SK-N-SH (cell line): ENCODE results near the gene SAG. TPM values are rescaled to one million over a fixed set of nuclear protein-coding genes. Genes with fewer than 3 reads are reported as not detected.

Source experiments
- CTCF ChIA-PET: fragments of 300-600, 350-600 bp; formaldehyde crosslinking; extraction: SDS; loops from one replicate; lab custom pipeline; 2021; lab: Yijun Ruan, JAX
- POLR2A ChIA-PET: fragments of 350-600 bp; sonication (Branson Sonifier 250); formaldehyde crosslinking; extraction: SDS; loops from one replicate; lab custom pipeline; 2020; ENCODE audit warnings: antibody characterized with exemption, inconsistent platforms; lab: Yijun Ruan, JAX
- DNase-seq: peaks from one replicate; pipeline ENCODE4 v3.0.0; 2012
- H2AFZ ChIP-seq: fragments of 200-600 bp; sonication (generic); 2 replicates; pipeline ENCODE4 v1.8.1; 2016; ENCODE audit warnings: antibody characterized with exemption, mild to moderate bottlenecking, low read depth
- H3F3A ChIP-seq: fragments of 200-600 bp; sonication (generic); replicated peaks from 2 replicates; pipeline ENCODE3; 2016; ENCODE audit warnings: antibody characterized with exemption, mild to moderate bottlenecking; ENCODE audit not compliant: insufficient read depth
- H3K27ac ChIP-seq, 2 experiments: fragments of 200-500 bp in 1 of 2; fragments of 200-600 bp in 1 of 2; sonication (Bioruptor generic) in 1 of 2; sonication (generic), shearing (Covaris generic) in 1 of 2; 2 replicates each; pipeline versions ENCODE4 v1.5.1 to v1.6.1; 2014 to 2016; ENCODE audit warnings: low read depth in 2 of 2, inconsistent platforms in 1 of 2, low read length in 1 of 2, mild to moderate bottlenecking in 1 of 2, mixed read lengths in 1 of 2
- H3K27me3 ChIP-seq: fragments of 200-600 bp; sonication (generic), shearing (Covaris generic); 2 replicates; pipeline ENCODE4 v1.6.1; 2016; ENCODE audit warnings: mixed run types; ENCODE audit not compliant: insufficient read depth
- H3K36me3 ChIP-seq, 2 experiments: fragments of 200-500 bp in 1 of 2; fragments of 200-600 bp in 1 of 2; sonication (Bioruptor generic) in 1 of 2; sonication (generic) in 1 of 2; replicated peaks in 1 of 2; 2 replicates each; pipeline versions ENCODE3 to v1.5.1; 2014 to 2016; ENCODE audit warnings: low read length in 1 of 2, mild to moderate bottlenecking in 1 of 2; ENCODE audit not compliant: insufficient read depth in 2 of 2, control insufficient read depth in 1 of 2
- H3K4me1 ChIP-seq, 2 experiments: fragments of 200-500 bp in 1 of 2; fragments of 200-600 bp in 1 of 2; sonication (Bioruptor generic) in 1 of 2; sonication (generic), shearing (Covaris generic) in 1 of 2; 2 replicates each; pipeline versions ENCODE4 v1.5.1 to v1.6.1; 2014 to 2016; ENCODE audit warnings: low read depth in 1 of 2, low read length in 1 of 2, mixed run types in 1 of 2; ENCODE audit not compliant: insufficient read depth in 2 of 2, control insufficient read depth in 1 of 2
- H3K4me2 ChIP-seq: fragments of 200-600 bp; sonication (generic), shearing (Covaris generic); 2 replicates; pipeline ENCODE4 v1.6.1; 2017; ENCODE audit warnings: mixed run types
- H3K4me3 ChIP-seq, 2 experiments: fragments of 200-500 bp in 1 of 2; fragments of 200-600 bp in 1 of 2; sonication (Bioruptor generic) in 1 of 2; sonication (generic), shearing (Covaris generic) in 1 of 2; 2 replicates each; pipeline versions ENCODE4 v1.5.1 to v1.8.1; 2014 to 2016; ENCODE audit warnings: low read depth in 2 of 2, inconsistent platforms in 1 of 2, low read length in 1 of 2, mild to moderate bottlenecking in 1 of 2, mixed read lengths in 1 of 2, moderate library complexity in 1 of 2
- H3K79me2 ChIP-seq: fragments of 200-600 bp; sonication (generic); 2 replicates; pipeline ENCODE4 v1.8.1; 2017; ENCODE audit warnings: mild to moderate bottlenecking; ENCODE audit not compliant: insufficient read depth
- H3K9ac ChIP-seq: fragments of 200-600 bp; sonication (generic); 2 replicates; pipeline ENCODE4 v1.6.1; 2017; ENCODE audit warnings: mixed run types
- H3K9me2 ChIP-seq: fragments of 200-600 bp; sonication (generic); 2 replicates; pipeline ENCODE4 v1.6.1; 2017; ENCODE audit warnings: mixed run types
- H3K9me3 ChIP-seq: fragments of 200-600 bp; sonication (generic); 2 replicates; pipeline ENCODE4 v1.6.1; 2017; ENCODE audit warnings: mixed run types, mild to moderate bottlenecking, moderate library complexity
- H4K20me1 ChIP-seq: fragments of 200-600 bp; sonication (generic); 2 replicates; pipeline ENCODE4 v1.6.1; 2017; ENCODE audit warnings: mild to moderate bottlenecking, mixed run types; ENCODE audit not compliant: insufficient read depth
- ELF1 ChIP-seq: IDR thresholded peaks from 2 replicates; pipeline ENCODE4 v1.4.0; 2012
- EZH2phosphoT487 ChIP-seq: fragments of 200-600 bp; sonication (generic); IDR thresholded peaks from 2 replicates; pipeline ENCODE4 v1.6.1; 2017; ENCODE audit warnings: low read depth, mixed run types, mild to moderate bottlenecking, antibody characterized with exemption, moderate library complexity, borderline replicate concordance
- FOSL2 ChIP-seq: IDR thresholded peaks from 2 replicates; pipeline ENCODE4 v1.4.0; 2012; ENCODE audit warnings: low read depth, mild to moderate bottlenecking, moderate library complexity, borderline replicate concordance
- FOXM1 ChIP-seq: IDR thresholded peaks from 2 replicates; pipeline ENCODE4 v1.4.0; 2012; ENCODE audit warnings: low read depth, mild to moderate bottlenecking
- GABPA ChIP-seq: IDR thresholded peaks from 2 replicates; pipeline ENCODE4 v1.4.0; 2012; ENCODE audit warnings: low read depth, mild to moderate bottlenecking
- JUND ChIP-seq: IDR thresholded peaks from 2 replicates; pipeline ENCODE4 v1.4.0; 2012
- MXI1 ChIP-seq: IDR thresholded peaks from 2 replicates; pipeline ENCODE4 v1.6.1; 2012; ENCODE audit warnings: mild to moderate bottlenecking, low read depth, low read length, improper control_type of control experiment
- NFIC ChIP-seq: IDR thresholded peaks from 2 replicates; pipeline ENCODE4 v1.4.0; 2012; ENCODE audit warnings: borderline replicate concordance
- POLR2AphosphoS5 ChIP-seq: IDR thresholded peaks from 2 replicates; pipeline ENCODE4 v1.6.1; 2012; ENCODE audit warnings: low read depth, low read length
- RCOR1 ChIP-seq: fragments of 150-350 bp; IDR thresholded peaks from 2 replicates; pipeline ENCODE4 v1.6.1; 2017; ENCODE audit warnings: antibody characterized with exemption, low read length
- RFX5 ChIP-seq: IDR thresholded peaks from 2 replicates; pipeline ENCODE4 v1.6.1; 2012; ENCODE audit warnings: mild to moderate bottlenecking, improper control_type of control experiment, low read length
- TEAD4 ChIP-seq: IDR thresholded peaks from 2 replicates; pipeline ENCODE4 v1.4.0; 2012; ENCODE audit warnings: mild to moderate bottlenecking, borderline replicate concordance; ENCODE audit not compliant: insufficient read depth
- WGBS: methylation state at CpG from one replicate; pipeline ENCODE4 v1.1.6; 2017; ENCODE audit warnings: low lambda C conversion rate; 5-methylcytosine and 5-hydroxymethylcytosine counted together
- polyA plus RNA-seq, 3 experiments: library from polyadenylated mRNA; depleted of rRNA; stranded (reverse); fragments of >200 nt; gene quantifications; 2 replicates each; pipeline ENCODE4 v1.2.3, GENCODE V29; 2012
- TF ChIP-seq, protein P1 (sequence below): fragments of 150-350 bp; IDR thresholded peaks from 2 replicates; pipeline ENCODE4 v1.6.1; 2017; ENCODE audit warnings: antibody characterized with exemption, low read length, low read depth, borderline replicate concordance
- TF ChIP-seq, protein P2 (sequence below): IDR thresholded peaks from 2 replicates; pipeline ENCODE4; 2012
- TF ChIP-seq, protein P3 (sequence below): fragments of 150-350 bp; IDR thresholded peaks from 2 replicates; pipeline ENCODE4 v1.6.1; 2016; ENCODE audit warnings: mild to moderate bottlenecking, low read depth, low read length
- TF ChIP-seq, protein P4 (sequence below): fragments of 200-600 bp; sonication (generic); IDR thresholded peaks from 2 replicates; pipeline ENCODE4 v1.6.1; 2017; ENCODE audit warnings: antibody characterized with exemption, mild to moderate bottlenecking, moderate library complexity
- TF ChIP-seq, protein P5 (sequence below): IDR thresholded peaks from 2 replicates; pipeline ENCODE4 v1.4.0; 2012; ENCODE audit warnings: low read depth, borderline replicate concordance

The SAG gene
- polyA plus RNA-seq, 1 of the 3 experiments (the other 2 are of a cell fraction), result not detected

DNA sequence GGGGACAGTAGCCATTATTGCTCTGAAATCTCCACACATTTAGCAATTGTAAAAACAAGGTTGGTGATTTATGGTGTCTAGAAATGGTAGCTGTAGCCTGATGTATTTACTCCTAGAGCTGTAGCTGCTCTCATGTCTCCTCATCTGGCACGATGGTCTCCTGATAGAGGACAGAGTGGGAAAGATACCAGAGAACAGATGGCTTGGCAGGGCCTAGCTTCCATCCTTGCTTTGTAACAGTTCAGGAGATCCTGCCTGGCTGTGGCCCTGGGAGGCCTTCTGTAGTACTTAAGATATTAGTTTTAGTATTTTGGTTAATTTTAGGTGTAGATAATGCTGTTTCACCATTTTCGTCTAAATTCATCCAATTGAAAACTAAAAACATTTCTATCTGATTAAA, 49.4 kb upstream of the SAG start:
- TF ChIP-seq, protein P1, sequence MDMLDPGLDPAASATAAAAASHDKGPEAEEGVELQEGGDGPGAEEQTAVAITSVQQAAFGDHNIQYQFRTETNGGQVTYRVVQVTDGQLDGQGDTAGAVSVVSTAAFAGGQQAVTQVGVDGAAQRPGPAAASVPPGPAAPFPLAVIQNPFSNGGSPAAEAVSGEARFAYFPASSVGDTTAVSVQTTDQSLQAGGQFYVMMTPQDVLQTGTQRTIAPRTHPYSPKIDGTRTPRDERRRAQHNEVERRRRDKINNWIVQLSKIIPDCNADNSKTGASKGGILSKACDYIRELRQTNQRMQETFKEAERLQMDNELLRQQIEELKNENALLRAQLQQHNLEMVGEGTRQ, result no peak
- TF ChIP-seq, protein P2, sequence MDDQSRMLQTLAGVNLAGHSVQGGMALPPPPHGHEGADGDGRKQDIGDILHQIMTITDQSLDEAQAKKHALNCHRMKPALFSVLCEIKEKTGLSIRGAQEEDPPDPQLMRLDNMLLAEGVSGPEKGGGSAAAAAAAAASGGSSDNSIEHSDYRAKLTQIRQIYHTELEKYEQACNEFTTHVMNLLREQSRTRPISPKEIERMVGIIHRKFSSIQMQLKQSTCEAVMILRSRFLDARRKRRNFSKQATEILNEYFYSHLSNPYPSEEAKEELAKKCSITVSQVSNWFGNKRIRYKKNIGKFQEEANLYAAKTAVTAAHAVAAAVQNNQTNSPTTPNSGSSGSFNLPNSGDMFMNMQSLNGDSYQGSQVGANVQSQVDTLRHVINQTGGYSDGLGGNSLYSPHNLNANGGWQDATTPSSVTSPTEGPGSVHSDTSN, result no peak
- TF ChIP-seq, protein P3, sequence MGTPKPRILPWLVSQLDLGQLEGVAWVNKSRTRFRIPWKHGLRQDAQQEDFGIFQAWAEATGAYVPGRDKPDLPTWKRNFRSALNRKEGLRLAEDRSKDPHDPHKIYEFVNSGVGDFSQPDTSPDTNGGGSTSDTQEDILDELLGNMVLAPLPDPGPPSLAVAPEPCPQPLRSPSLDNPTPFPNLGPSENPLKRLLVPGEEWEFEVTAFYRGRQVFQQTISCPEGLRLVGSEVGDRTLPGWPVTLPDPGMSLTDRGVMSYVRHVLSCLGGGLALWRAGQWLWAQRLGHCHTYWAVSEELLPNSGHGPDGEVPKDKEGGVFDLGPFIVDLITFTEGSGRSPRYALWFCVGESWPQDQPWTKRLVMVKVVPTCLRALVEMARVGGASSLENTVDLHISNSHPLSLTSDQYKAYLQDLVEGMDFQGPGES, result no peak
- TF ChIP-seq, protein P4, sequence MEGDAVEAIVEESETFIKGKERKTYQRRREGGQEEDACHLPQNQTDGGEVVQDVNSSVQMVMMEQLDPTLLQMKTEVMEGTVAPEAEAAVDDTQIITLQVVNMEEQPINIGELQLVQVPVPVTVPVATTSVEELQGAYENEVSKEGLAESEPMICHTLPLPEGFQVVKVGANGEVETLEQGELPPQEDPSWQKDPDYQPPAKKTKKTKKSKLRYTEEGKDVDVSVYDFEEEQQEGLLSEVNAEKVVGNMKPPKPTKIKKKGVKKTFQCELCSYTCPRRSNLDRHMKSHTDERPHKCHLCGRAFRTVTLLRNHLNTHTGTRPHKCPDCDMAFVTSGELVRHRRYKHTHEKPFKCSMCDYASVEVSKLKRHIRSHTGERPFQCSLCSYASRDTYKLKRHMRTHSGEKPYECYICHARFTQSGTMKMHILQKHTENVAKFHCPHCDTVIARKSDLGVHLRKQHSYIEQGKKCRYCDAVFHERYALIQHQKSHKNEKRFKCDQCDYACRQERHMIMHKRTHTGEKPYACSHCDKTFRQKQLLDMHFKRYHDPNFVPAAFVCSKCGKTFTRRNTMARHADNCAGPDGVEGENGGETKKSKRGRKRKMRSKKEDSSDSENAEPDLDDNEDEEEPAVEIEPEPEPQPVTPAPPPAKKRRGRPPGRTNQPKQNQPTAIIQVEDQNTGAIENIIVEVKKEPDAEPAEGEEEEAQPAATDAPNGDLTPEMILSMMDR, result no peak
- TF ChIP-seq NFIC (no peak), MXI1 (no peak), FOSL2 (no peak), FOXM1 (no peak), RFX5 (no peak)
- CTCF ChIA-PET, result no interaction called here
- peaks cover 78% of the 10 kb centered on the region for H3K79me2 ChIP-seq
- H3K4me2 ChIP-seq, result no peak overlapping the region
- no peaks in the 10 kb centered on the region for H3K27me3 ChIP-seq
- H3K9me2 ChIP-seq, result no peaks in the 10 kb centered on the region
- no peaks in the 10 kb centered on the region for H3K9me3 ChIP-seq
- H2AFZ ChIP-seq, result no peak overlapping the region
- H3K9ac ChIP-seq, result no peak overlapping the region
- DNase-seq, result no peak
- H3K27ac ChIP-seq, result no peak overlapping the region
- H4K20me1 ChIP-seq, result peaks cover 19% of the 10 kb centered on the region
- H3K36me3 ChIP-seq, result peaks cover 42 to 64% of the 10 kb centered on the region in 2 experiments
- no peak overlapping the region for H3K4me3 ChIP-seq
- no peaks in the 10 kb centered on the region for H3F3A ChIP-seq
- POLR2A ChIA-PET, result no interaction called here
- H3K4me1 ChIP-seq, result peaks cover 0 to 9% of the 10 kb centered on the region in 2 experiments; a peak in 2 of 4 replicates
- 100% methylated on average over 2 of the region's 2 CpGs for WGBS

DNA sequence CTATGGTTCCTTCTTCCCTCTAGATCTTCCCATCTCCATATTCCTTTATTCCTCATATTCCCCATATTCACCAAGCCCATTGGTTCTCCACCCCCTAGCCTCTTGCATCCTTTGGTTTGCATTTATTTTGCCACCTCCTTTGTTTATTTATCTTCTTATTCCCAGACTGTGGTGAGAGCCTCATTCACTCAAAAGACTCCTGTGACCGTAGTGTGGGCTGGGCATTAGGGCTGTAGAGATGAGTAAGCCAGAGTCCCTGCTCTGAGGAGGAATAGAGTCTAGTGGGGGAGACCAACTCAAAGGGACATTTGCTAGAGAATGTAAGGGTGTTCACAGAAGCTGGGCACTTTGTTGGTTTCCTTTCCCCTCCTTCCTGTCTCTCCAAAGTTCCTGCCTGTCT, 47.9 kb upstream of the SAG start:
- ChIA-PET CTCF (interaction anchor here (1.0 kb wide), 1 partner anchor 184 kb away, joined by 3 read pairs; no protein-coding TSS in a partner anchor), POLR2A (no interaction called here)
- Histone ChIP-seq H3F3A (no peaks in the 10 kb centered on the region), H3K27me3 (no peaks in the 10 kb centered on the region), H3K4me2 (no peak overlapping the region), H3K4me1 (no peaks in the 10 kb centered on the region), H3K9me2 (no peaks in the 10 kb centered on the region), H2AFZ (no peak overlapping the region), H4K20me1 (peaks cover 6% of the 10 kb centered on the region; the same call in 1 of the 2 replicates), H3K27ac (no peak overlapping the region), H3K9ac (no peak overlapping the region), H3K36me3 (peaks cover 49 to 73% of the 10 kb centered on the region in 2 experiments), H3K4me3 (no peak overlapping the region), H3K9me3 (no peaks in the 10 kb centered on the region), H3K79me2 (peaks cover 63% of the 10 kb centered on the region)
- WGBS, result 96% methylated on average over 1 of the region's 1 CpG
- DNase-seq, result no peak
- TF ChIP-seq TEAD4 (no peak), ELF1 (no peak), GABPA (no peak), FOXM1 (no peak), POLR2AphosphoS5 (no peak), EZH2phosphoT487 (no peak), RCOR1 (no peak), JUND (no peak)
- TF ChIP-seq, protein P2, result no peak
- TF ChIP-seq, protein P5, sequence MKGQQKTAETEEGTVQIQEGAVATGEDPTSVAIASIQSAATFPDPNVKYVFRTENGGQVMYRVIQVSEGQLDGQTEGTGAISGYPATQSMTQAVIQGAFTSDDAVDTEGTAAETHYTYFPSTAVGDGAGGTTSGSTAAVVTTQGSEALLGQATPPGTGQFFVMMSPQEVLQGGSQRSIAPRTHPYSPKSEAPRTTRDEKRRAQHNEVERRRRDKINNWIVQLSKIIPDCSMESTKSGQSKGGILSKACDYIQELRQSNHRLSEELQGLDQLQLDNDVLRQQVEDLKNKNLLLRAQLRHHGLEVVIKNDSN, result no peak
